Measurements from ENCODE around the gene TEX22. TPM values are rescaled to one million over a fixed set of nuclear protein-coding genes. Genes with fewer than 3 reads are reported as not detected.

TEX22 gene
- polyA plus RNA-seq, 1 experiment = 0.17 TPM

GRCh38 chr14:105398726-105399465 lies 558 bp downstream of the TEX22 start:
- no peak for TF ChIP-seq CTCF (IDR thresholded peaks at IDR 0.05; ENCODE audit: insufficient read depth, low read depth, low read length)
- ChIA-PET POLR2A (no interaction called here), CTCF (interaction anchor here (0.6 to 1.5 kb wide), 3 partner anchors 9 to 129 kb away, joined by 3 read pairs; no protein-coding TSS in a partner anchor)
- peaks cover 3% of the 10 kb centered on the region for H3K36me3 ChIP-seq (ENCODE audit: control insufficient read depth, insufficient read depth, low read length)
- H3K27me3 ChIP-seq (ENCODE audit: control insufficient read depth, insufficient read depth, low read length) = no peaks in the 10 kb centered on the region
- peak overlapping the region; percentile 78 for H3K4me3 ChIP-seq (ENCODE audit: low read depth, low read length)
- no peak for DNase-seq (ENCODE audit: low read depth)

- ChIA-PET POLR2A (no interaction called here), CTCF (interaction anchor here (1.5 kb wide), 1 partner anchor 90 kb away, joined by 3 read pairs; no protein-coding TSS in a partner anchor)
- H3K36me3 ChIP-seq (ENCODE audit: control insufficient read depth, insufficient read depth, low read length) = peaks cover 3% of the 10 kb centered on the region
- no peak for TF ChIP-seq CTCF (IDR thresholded peaks at IDR 0.05; ENCODE audit: insufficient read depth, low read depth, low read length)
- no peak for DNase-seq (ENCODE audit: low read depth)
- H3K27me3 ChIP-seq (ENCODE audit: control insufficient read depth, insufficient read depth, low read length) = no peaks in the 10 kb centered on the region
- peak overlapping the region; percentile 78 for H3K4me3 ChIP-seq (ENCODE audit: low read depth, low read length)
These were observed 1.1 kb downstream of the TEX22 start for GRCh38 chr14:105399466-105399775.

GRCh38 chr14:105400016-105400415 lies 1.7 kb downstream of the TEX22 start:
- Histone ChIP-seq H3K36me3 (ENCODE audit: control insufficient read depth, insufficient read depth, low read length) (peaks cover 3% of the 10 kb centered on the region; the same call in 1 of the 2 replicates), H3K27me3 (ENCODE audit: control insufficient read depth, insufficient read depth, low read length) (no peaks in the 10 kb centered on the region), H3K4me3 (ENCODE audit: low read depth, low read length) (no peak overlapping the region)
- no peak for DNase-seq (ENCODE audit: low read depth)
- no peak for TF ChIP-seq CTCF (IDR thresholded peaks at IDR 0.05; ENCODE audit: insufficient read depth, low read depth, low read length)
- CTCF ChIA-PET = interaction anchor here (1.5 kb wide), 1 partner anchor 90 kb away, joined by 3 read pairs; no protein-coding TSS in a partner anchor
- POLR2A ChIA-PET = no interaction called here

DNA sequence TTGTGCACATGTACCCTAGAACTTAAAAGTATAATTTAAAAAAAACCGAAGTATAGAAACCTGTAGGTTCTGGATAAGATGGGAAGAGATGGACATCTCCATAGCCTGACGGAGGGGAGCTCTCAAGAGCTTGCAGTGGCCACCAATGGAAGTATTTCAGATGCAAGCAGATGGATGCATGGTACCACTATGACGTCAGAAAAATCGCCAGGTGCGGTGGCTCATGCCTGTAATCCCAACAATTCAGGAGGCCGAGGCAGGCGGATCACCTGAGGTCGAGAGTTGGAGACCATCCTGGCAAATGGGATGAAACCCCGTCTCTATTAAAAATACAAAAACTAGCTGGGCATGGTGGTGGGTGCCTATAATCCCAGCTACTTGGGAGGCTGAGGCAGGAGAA lies 3.4 kb downstream of the TEX22 start:
- no peak for TF ChIP-seq CTCF (IDR thresholded peaks at IDR 0.05; ENCODE audit: insufficient read depth, low read depth, low read length)
- Histone ChIP-seq H3K36me3 (ENCODE audit: control insufficient read depth, insufficient read depth, low read length) (peaks cover 3% of the 10 kb centered on the region; the same call in 1 of the 2 replicates), H3K27me3 (ENCODE audit: control insufficient read depth, insufficient read depth, low read length) (no peaks in the 10 kb centered on the region), H3K4me3 (ENCODE audit: low read depth, low read length) (no peak overlapping the region)
- ChIA-PET CTCF (interaction anchor here (1.4 kb wide), 1 partner anchor 79 kb away, joined by 3 read pairs; no protein-coding TSS in a partner anchor), POLR2A (no interaction called here)
- DNase-seq (ENCODE audit: low read depth) = no peak

DNA sequence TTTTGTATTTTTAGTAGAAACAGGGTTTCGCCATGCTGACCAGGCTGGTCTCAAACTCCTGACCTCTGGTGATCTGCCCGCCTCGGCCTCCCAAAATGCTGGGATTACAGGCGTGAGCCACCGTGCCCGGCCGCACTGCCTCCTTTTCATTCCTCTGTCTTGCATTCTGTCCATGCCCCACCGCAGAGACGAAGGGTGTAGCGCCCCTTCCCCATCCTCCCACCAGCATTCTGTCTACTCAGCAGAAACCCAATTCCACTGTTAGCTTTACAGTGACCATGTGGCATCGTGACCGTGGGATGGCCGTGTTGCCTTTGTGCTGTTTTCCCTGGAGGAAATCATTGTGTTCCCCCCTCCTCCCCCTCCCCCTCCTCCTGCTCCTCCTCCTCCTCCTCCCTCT lies 10.3 kb downstream of the TEX22 start:
- Histone ChIP-seq H3K36me3 (ENCODE audit: control insufficient read depth, insufficient read depth, low read length) (no peaks in the 10 kb centered on the region), H3K4me3 (ENCODE audit: low read depth, low read length) (no peak overlapping the region), H3K27me3 (ENCODE audit: control insufficient read depth, insufficient read depth, low read length) (peaks cover 3% of the 10 kb centered on the region; the same call in 1 of the 2 replicates)
- DNase-seq (ENCODE audit: low read depth) = no peak
- TF ChIP-seq CTCF (IDR thresholded peaks at IDR 0.05; ENCODE audit: insufficient read depth, low read depth, low read length) = no peak
- ChIA-PET CTCF (interaction anchor here (1.1 kb wide), 1 partner anchor 37 kb away, joined by 3 read pairs; no protein-coding TSS in a partner anchor), POLR2A (interaction anchor here (1.0 kb wide), 1 partner anchor 22 kb away, joined by 13 read pairs; no protein-coding TSS in a partner anchor)
